NCI-H2081 (cell line): ENCODE results near the gene ATF7.
"Not testable (repeated sequence)": the region's sequence is repeated elsewhere in the genome, so short reads cannot be mapped to it uniquely, and the experiment has no call there.

Experiments
- DNase-seq, 2 experiments: peaks; one replicate each; lab custom pipeline; 2025; lab: John Stamatoyannopoulos, UW

The ATF7 gene

GRCh38 chr12:53625946-53626701 is at the start of gene ATF7:
Gene ATF7 (minus strand): TSS chr12:53626382. CDS start chr12:53601000, 25,382 bp downstream.
- peak; percentile 97 for DNase-seq

GRCh38 chr12:53674977-53675700 is 49.0 kb upstream of the ATF7 start:
- no peak for DNase-seq

- no peak for DNase-seq
Observed at GRCh38 chr12:53670971-53671370, 44.8 kb upstream of the ATF7 start.

- no peak for DNase-seq
Observed at GRCh38 chr12:53670308-53670707, 44.1 kb upstream of the ATF7 start.

GRCh38 chr12:53667080-53667479 is 40.9 kb upstream of the ATF7 start:
- DNase-seq, result no peak

- DNase-seq, result no peak
Observed at GRCh38 chr12:53664936-53665335, 38.8 kb upstream of the ATF7 start.

- DNase-seq, result no peak
Observed at GRCh38 chr12:53664191-53664590, 38.0 kb upstream of the ATF7 start.

GRCh38 chr12:53660041-53660440 is 33.9 kb upstream of the ATF7 start:
- DNase-seq, result no peak

- DNase-seq, result peak in 1 of 2 experiments; percentile 13
Observed at GRCh38 chr12:53659571-53659981, 33.4 kb upstream of the ATF7 start.

GRCh38 chr12:53659011-53659551 is 32.9 kb upstream of the ATF7 start:
- peak; percentile 63 to 87 for DNase-seq

GRCh38 chr12:53657041-53657440 is 30.9 kb upstream of the ATF7 start:
- DNase-seq, result no peak

- DNase-seq, result no peak
Observed at GRCh38 chr12:53653595-53653994, 27.4 kb upstream of the ATF7 start.

GRCh38 chr12:53652366-53652765 is 26.2 kb upstream of the ATF7 start:
- DNase-seq, result no peak

- no peak for DNase-seq
Observed at GRCh38 chr12:53651737-53652136, 25.6 kb upstream of the ATF7 start.

- not testable (repeated sequence) for DNase-seq
Observed at GRCh38 chr12:53646300-53646699, 20.1 kb upstream of the ATF7 start.

- no peak for DNase-seq
Observed at GRCh38 chr12:53645165-53645564, 19.0 kb upstream of the ATF7 start.

- DNase-seq, result no peak
Observed at GRCh38 chr12:53644133-53644532, 18.0 kb upstream of the ATF7 start.

GRCh38 chr12:53643232-53643979 is 17.2 kb upstream of the ATF7 start:
- no peak for DNase-seq

- DNase-seq, result no peak
Observed at GRCh38 chr12:53638057-53638456, 11.9 kb upstream of the ATF7 start.

GRCh38 chr12:53636641-53637040 is 10.5 kb upstream of the ATF7 start:
- no peak for DNase-seq

GRCh38 chr12:53635708-53636107 is 9.5 kb upstream of the ATF7 start:
- DNase-seq, result not testable (repeated sequence)

GRCh38 chr12:53631721-53632120 is 5.5 kb upstream of the ATF7 start:
- no peak for DNase-seq
